Stimulated activated CD8-positive, alpha-beta memory T cell treated with anti-CD3 and anti-CD28 coated beads, Interleukin-15, amount 100 ng/mL, for 48 hours (primary cell): Measurements from ENCODE around the gene LONP2.
"Not testable (repeated sequence)": the region's sequence is repeated elsewhere in the genome, so short reads cannot be mapped to it uniquely, and the experiment has no call there.

Experiments
- DNase-seq, 2 donors: peaks; one replicate each; pipeline ENCODE4 v3.0.0-alpha.2; 2020; ENCODE audit warnings: low read depth in 2 of 2

The LONP2 gene

GRCh38 chr16:48291754-48292153 lies 47.7 kb downstream of the LONP2 start:
- DNase-seq = no peak

GRCh38 chr16:48292452-48292851 lies 48.4 kb downstream of the LONP2 start:
- DNase-seq = no peak

- DNase-seq = no peak
Observed at GRCh38 chr16:48294724-48295123, 50.6 kb downstream of the LONP2 start.

GRCh38 chr16:48295488-48296281 lies 51.6 kb downstream of the LONP2 start:
- no peak for DNase-seq

- DNase-seq = no peak
Observed at GRCh38 chr16:48299471-48299870, 55.4 kb downstream of the LONP2 start.

- DNase-seq = no peak
Observed at GRCh38 chr16:48300391-48300856, 56.3 kb downstream of the LONP2 start.

- no peak for DNase-seq
Observed at GRCh38 chr16:48308535-48308934, 64.4 kb downstream of the LONP2 start.

GRCh38 chr16:48310908-48311641 lies 67.0 kb downstream of the LONP2 start:
- DNase-seq = no peak

- DNase-seq = not testable (repeated sequence)
Observed at GRCh38 chr16:48313905-48314304, 69.8 kb downstream of the LONP2 start.

- DNase-seq = no peak
Observed at GRCh38 chr16:48317026-48317425, 72.9 kb downstream of the LONP2 start.

- DNase-seq = peak in 1 of 2 donors; percentile 9
Observed at GRCh38 chr16:48317614-48318315, 73.7 kb downstream of the LONP2 start.

- DNase-seq = no peak
Observed at GRCh38 chr16:48318630-48319029, 74.5 kb downstream of the LONP2 start.

GRCh38 chr16:48321317-48322036 lies 77.4 kb downstream of the LONP2 start:
- no peak for DNase-seq

- no peak for DNase-seq
Observed at GRCh38 chr16:48323783-48324775, 80.0 kb downstream of the LONP2 start.

GRCh38 chr16:48326915-48327314 lies 82.8 kb downstream of the LONP2 start:
- DNase-seq = no peak

- DNase-seq = no peak
Observed at GRCh38 chr16:48329138-48329537, 85.0 kb downstream of the LONP2 start.

- no peak for DNase-seq
Observed at GRCh38 chr16:48330189-48330840, 86.2 kb downstream of the LONP2 start.

- DNase-seq = no peak
Observed at GRCh38 chr16:48330841-48331192, 86.7 kb downstream of the LONP2 start.

- DNase-seq = no peak
Observed at GRCh38 chr16:48332978-48333377, 88.9 kb downstream of the LONP2 start.

- no peak for DNase-seq
Observed at GRCh38 chr16:48334325-48334724, 90.2 kb downstream of the LONP2 start.
